ENCODE results near the gene MCM8.
A peak's percentile ranks its signal among the peaks of the same experiment; 100 is the strongest.

Gene MCM8

DNA sequence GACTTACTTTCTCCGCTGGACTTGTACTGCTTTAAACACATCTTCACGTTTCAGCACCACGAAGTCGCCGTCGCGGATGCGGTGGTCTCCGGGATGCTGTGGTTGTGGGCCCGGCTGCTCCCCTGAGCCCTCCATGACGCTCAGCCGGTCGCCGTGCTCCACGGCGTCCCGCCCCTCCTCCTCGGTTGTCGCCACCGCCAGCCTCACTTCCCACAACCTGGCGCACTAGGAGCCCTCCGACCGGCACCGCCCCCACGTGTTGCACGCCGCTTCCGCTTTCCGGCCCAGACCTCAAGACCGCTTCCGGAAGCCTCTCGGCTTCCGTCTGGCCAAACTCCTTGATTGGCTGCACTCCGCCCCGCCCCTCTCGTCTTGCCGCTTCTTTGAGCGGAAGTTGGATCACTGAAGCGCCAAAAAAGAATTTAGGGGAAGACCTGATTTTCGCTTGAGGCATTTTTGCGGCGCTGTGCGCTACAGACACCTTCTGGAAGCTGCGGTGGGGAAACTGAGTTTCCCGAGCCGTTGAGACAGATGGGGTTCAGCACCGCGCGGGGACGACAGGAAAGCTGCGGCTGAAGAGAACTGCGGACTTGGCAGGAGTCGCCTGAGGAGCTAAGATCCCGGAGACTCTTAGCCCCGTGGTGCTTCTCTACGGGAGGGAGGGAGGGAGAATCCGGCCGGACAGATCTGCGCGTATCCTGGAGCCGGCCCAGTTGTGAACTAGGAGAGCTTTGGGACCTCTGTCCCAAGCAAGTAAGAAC is at the start of gene MCM8, which contains the start of gene TRMT6:
Gene MCM8, plus strand, starts transcription at position 382 of the 761 bp plus-strand sequence. CDS start 1,364 bp downstream, outside the sequence.
Gene TRMT6, minus strand, starts transcription at position 263 of the 761 bp plus-strand sequence. Its CDS starts 128 bp downstream, at position 135.
- TF ChIP-seq, protein P1, sequence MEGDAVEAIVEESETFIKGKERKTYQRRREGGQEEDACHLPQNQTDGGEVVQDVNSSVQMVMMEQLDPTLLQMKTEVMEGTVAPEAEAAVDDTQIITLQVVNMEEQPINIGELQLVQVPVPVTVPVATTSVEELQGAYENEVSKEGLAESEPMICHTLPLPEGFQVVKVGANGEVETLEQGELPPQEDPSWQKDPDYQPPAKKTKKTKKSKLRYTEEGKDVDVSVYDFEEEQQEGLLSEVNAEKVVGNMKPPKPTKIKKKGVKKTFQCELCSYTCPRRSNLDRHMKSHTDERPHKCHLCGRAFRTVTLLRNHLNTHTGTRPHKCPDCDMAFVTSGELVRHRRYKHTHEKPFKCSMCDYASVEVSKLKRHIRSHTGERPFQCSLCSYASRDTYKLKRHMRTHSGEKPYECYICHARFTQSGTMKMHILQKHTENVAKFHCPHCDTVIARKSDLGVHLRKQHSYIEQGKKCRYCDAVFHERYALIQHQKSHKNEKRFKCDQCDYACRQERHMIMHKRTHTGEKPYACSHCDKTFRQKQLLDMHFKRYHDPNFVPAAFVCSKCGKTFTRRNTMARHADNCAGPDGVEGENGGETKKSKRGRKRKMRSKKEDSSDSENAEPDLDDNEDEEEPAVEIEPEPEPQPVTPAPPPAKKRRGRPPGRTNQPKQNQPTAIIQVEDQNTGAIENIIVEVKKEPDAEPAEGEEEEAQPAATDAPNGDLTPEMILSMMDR (IDR thresholded peaks at IDR 0.05; ENCODE audit: low read depth, low read length), result no peak
- peak; percentile 74 for DNase-seq (ENCODE audit: extremely low read depth, low read depth)

DNA sequence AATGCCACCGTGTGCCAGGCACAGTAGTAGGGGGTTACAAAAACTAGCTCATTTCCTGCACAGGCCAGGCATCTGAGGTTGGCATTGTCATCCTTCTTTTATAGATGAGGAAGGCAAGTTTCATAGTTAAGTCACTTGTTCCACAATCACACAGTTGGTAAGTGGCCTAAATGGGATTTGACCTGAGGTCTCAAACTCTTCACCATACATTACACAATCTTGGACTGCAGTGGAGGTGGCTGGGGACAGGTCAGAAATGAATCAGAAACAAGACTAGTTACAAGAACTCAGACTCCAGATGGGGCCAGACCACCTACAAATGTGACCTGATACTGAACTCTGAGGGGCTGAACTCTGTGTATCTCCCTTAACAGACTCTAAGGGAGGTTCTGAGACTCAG is 49.5 kb upstream of the MCM8 start:
- DNase-seq (ENCODE audit: extremely low read depth, low read depth), result no peak
- TF ChIP-seq, protein P1 (IDR thresholded peaks at IDR 0.05; ENCODE audit: low read depth, low read length), result no peak

DNA sequence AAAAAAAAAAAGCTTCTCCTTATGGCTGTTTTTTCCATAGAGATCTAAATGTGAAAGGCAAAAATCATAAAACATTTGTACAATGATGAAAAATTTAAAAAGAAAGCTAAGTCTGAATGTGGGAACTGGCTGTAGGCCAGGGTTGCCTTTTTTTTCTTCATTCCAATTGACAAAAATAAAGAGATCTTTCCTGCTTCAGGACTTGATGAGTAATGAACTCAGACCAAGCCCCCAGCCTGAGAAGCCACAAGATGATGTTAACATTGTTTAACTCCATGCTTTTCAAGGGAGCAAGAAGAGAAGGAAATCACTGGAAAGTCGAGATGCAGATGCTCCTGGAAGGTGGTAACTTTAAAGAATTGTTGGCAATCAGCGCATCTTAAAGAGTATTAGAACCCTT is 41.5 kb upstream of the MCM8 start:
- DNase-seq (ENCODE audit: extremely low read depth, low read depth), result no peak
- TF ChIP-seq, protein P1 (IDR thresholded peaks at IDR 0.05; ENCODE audit: low read depth, low read length), result no peak

DNA sequence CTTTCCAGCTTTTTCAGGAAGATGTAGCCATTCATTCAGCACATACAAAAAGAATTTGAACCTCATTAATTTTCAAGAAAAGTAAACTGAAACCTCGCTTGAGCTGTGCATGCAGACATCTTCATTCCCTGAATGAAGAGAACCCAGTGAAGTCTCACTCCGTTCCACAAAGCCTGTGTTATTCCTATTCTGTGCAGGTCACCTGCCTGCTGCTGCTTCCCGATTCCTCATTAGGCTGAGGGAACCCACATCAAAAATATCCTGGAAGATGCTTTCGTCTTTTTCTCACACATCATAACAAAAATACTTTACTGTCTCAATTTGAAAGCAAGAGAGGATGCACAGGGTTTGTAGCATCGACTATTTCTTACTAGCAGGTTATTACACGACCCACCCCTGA is 40.3 kb upstream of the MCM8 start:
- TF ChIP-seq, protein P1 (IDR thresholded peaks at IDR 0.05; ENCODE audit: low read depth, low read length), result no peak
- no peak for DNase-seq (ENCODE audit: extremely low read depth, low read depth)

DNA sequence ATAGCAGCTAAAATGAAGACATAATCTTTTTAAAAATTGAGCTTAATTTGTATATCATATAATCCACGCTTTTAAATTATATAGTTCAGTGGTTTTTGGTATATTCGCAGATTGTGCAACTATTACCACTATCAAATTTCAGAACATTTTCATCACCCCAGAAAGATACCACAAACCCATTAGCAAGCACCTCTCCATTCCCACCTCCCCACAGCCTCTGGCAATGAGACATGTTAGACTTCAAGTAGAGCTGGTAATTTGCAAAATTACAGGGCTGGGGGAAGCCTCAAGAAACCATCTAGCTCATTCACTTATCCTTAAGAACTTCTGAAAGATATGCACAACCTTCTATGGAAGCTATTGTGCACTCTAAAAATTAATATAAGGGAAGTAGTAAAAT is 37.3 kb upstream of the MCM8 start:
- no peak for DNase-seq (ENCODE audit: extremely low read depth, low read depth)
- TF ChIP-seq, protein P1 (IDR thresholded peaks at IDR 0.05; ENCODE audit: low read depth, low read length), result no peak

DNA sequence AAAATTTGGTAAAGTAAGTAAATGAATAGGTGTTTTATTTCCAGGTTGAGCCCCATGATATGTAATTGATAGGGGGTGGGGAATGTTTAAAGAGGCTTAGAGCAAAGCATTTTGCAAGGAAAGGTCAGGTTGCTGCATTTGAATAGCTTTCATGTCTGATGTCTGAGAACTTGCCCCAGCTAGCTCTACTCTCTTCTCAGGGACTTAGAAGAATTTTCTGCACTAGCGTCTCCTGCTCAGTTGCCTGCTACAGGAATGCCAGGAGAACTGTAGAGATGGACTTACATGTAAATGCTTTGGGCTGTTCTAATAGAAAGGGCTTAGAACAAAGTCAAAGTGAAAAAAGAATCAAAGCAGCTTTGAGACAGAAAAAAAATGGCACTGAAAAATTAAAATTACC is 35.6 kb upstream of the MCM8 start:
- TF ChIP-seq, protein P1 (IDR thresholded peaks at IDR 0.05; ENCODE audit: low read depth, low read length), result no peak
- no peak for DNase-seq (ENCODE audit: extremely low read depth, low read depth)

DNA sequence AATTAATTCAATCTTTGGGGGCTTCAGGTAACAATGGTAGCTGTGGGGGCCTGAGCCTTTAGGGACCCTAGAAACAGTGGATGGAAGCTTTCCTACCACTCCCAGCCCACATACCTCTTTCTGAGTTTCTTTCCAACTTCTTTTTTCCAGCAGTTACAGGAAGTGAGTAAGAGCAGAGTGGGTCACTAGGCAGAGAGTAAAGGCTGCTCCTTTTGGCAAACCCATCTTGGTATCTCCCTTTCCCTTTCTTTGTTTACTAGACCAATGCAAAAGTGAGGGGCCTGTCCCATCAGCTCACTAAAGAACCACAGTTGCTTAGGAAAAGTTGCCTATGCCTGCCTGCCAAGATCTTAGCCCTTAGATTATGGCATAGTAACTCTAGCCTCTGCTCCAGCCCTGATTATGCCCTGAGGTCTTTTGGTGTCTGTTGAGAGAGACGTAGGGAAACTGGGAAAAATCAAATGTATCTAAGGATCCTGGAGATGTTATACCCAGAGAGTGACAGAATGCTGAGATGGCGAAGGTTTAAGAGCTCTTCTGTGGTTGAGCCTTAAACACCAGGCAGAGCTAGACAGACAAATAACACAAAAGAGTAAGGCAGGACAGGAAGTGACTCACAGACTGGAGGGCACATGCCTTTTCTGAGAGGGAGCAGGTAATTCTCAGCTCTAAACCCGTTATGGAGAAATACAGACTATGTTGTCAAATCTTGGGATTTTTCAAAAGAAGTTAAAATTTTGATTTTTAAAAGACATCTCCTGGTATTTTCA is 31.4 kb upstream of the MCM8 start:
- no peak for DNase-seq (ENCODE audit: extremely low read depth, low read depth)
- TF ChIP-seq, protein P1 (IDR thresholded peaks at IDR 0.05; ENCODE audit: low read depth, low read length), result no peak
